ENCODE data around the gene ABCG1.

Gene ABCG1

DNA sequence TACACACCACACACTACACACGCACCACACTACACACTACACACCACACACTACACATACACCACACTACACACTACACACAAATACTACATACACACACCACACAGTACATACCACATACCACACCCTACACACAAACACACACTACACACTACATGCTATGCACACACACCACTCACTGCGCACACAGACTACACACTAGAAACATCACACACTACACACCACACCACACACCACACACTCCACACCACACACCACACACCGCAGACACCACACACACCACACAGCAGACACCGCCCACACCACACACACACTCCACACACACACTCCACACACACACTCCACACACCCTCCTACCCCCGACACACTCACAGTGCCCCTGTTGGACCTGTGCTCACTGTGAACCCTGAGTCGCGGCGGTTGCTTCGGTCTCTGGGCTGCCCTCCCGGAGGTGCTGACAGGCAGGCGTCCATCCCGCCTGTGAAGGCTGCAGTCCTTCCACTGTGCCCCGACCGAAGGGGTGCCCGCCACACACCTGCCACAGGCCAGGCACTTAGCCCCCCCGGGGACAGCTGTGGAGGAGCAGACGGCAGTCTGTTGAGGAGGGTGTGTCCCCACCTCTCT, 74.8 kb downstream of the ABCG1 start (continued):
- TF ChIP-seq, protein P1, sequence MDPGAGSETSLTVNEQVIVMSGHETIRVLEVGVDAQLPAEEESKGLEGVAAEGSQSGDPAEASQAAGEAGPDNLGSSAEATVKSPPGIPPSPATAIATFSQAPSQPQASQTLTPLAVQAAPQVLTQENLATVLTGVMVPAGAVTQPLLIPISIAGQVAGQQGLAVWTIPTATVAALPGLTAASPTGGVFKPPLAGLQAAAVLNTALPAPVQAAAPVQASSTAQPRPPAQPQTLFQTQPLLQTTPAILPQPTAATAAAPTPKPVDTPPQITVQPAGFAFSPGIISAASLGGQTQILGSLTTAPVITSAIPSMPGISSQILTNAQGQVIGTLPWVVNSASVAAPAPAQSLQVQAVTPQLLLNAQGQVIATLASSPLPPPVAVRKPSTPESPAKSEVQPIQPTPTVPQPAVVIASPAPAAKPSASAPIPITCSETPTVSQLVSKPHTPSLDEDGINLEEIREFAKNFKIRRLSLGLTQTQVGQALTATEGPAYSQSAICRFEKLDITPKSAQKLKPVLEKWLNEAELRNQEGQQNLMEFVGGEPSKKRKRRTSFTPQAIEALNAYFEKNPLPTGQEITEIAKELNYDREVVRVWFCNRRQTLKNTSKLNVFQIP (CRISPR knock-in tag; IDR thresholded peaks at IDR 0.05; ENCODE audit: borderline replicate concordance, low read depth) = no peak
- no peak for TF ChIP-seq CSDC2 (CRISPR knock-in tag; IDR thresholded peaks at IDR 0.05)
- TF ChIP-seq, protein P2, sequence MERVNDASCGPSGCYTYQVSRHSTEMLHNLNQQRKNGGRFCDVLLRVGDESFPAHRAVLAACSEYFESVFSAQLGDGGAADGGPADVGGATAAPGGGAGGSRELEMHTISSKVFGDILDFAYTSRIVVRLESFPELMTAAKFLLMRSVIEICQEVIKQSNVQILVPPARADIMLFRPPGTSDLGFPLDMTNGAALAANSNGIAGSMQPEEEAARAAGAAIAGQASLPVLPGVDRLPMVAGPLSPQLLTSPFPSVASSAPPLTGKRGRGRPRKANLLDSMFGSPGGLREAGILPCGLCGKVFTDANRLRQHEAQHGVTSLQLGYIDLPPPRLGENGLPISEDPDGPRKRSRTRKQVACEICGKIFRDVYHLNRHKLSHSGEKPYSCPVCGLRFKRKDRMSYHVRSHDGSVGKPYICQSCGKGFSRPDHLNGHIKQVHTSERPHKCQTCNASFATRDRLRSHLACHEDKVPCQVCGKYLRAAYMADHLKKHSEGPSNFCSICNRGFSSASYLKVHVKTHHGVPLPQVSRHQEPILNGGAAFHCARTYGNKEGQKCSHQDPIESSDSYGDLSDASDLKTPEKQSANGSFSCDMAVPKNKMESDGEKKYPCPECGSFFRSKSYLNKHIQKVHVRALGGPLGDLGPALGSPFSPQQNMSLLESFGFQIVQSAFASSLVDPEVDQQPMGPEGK (CRISPR knock-in tag; IDR thresholded peaks at IDR 0.05; ENCODE audit: borderline replicate concordance) = no peak

DNA sequence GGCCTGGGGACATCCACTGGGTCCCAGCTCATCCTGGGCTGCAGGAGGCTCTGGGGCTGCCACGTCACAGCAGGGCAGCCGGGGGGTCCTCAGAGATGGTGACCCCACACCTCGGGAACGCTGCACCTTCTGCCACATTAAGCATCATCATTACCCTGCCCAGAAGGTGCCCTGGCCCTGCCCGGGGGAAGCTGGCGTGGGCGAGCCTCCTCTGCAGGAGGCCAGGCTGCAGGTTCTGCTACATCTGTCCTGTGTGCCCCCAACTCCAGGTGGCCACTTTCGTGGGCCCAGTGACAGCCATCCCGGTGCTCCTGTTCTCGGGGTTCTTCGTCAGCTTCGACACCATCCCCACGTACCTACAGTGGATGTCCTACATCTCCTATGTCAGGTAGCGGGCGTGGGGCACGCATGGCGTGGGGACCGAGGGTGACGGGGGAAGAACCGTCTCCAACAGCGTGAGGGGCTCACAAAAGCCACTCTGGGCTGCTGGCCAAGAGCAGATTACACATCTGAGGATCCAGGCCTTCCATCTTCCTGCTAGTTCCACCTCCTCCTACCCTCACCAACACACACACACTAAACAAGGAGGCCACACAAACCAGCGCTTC, 75.4 kb downstream of the ABCG1 start:
- ATAC-seq = no peak
- TF ChIP-seq BACH2 (CRISPR knock-in tag; IDR thresholded peaks at IDR 0.05; ENCODE audit: borderline replicate concordance) (no peak), ZNF70 (CRISPR knock-in tag; IDR thresholded peaks at IDR 0.05) (no peak), SNAI2 (CRISPR knock-in tag; IDR thresholded peaks at IDR 0.05) (no peak), GLIS3 (CRISPR knock-in tag; IDR thresholded peaks at IDR 0.05) (no peak), PPARA (CRISPR knock-in tag; IDR thresholded peaks at IDR 0.05; ENCODE audit: borderline replicate concordance) (no peak), ZC3H10 (CRISPR knock-in tag; IDR thresholded peaks at IDR 0.05) (no peak), ESRRG (CRISPR knock-in tag; IDR thresholded peaks at IDR 0.05) (no peak), TOX (CRISPR knock-in tag; IDR thresholded peaks at IDR 0.05; ENCODE audit: borderline replicate concordance) (no peak), ZFP3 (CRISPR knock-in tag; IDR thresholded peaks at IDR 0.05) (no peak), ZNF8 (CRISPR knock-in tag; IDR thresholded peaks at IDR 0.05) (no peak)
- TF ChIP-seq, protein P2 (CRISPR knock-in tag; IDR thresholded peaks at IDR 0.05; ENCODE audit: borderline replicate concordance) = no peak
- TF ChIP-seq, protein P3, sequence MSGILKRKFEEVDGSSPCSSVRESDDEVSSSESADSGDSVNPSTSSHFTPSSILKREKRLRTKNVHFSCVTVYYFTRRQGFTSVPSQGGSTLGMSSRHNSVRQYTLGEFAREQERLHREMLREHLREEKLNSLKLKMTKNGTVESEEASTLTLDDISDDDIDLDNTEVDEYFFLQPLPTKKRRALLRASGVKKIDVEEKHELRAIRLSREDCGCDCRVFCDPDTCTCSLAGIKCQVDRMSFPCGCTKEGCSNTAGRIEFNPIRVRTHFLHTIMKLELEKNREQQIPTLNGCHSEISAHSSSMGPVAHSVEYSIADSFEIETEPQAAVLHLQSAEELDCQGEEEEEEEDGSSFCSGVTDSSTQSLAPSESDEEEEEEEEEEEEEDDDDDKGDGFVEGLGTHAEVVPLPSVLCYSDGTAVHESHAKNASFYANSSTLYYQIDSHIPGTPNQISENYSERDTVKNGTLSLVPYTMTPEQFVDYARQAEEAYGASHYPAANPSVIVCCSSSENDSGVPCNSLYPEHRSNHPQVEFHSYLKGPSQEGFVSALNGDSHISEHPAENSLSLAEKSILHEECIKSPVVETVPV (CRISPR knock-in tag; IDR thresholded peaks at IDR 0.05) = no peak
- TF ChIP-seq, protein P1 (CRISPR knock-in tag; IDR thresholded peaks at IDR 0.05; ENCODE audit: borderline replicate concordance, low read depth) = no peak
- TF ChIP-seq, protein P4, sequence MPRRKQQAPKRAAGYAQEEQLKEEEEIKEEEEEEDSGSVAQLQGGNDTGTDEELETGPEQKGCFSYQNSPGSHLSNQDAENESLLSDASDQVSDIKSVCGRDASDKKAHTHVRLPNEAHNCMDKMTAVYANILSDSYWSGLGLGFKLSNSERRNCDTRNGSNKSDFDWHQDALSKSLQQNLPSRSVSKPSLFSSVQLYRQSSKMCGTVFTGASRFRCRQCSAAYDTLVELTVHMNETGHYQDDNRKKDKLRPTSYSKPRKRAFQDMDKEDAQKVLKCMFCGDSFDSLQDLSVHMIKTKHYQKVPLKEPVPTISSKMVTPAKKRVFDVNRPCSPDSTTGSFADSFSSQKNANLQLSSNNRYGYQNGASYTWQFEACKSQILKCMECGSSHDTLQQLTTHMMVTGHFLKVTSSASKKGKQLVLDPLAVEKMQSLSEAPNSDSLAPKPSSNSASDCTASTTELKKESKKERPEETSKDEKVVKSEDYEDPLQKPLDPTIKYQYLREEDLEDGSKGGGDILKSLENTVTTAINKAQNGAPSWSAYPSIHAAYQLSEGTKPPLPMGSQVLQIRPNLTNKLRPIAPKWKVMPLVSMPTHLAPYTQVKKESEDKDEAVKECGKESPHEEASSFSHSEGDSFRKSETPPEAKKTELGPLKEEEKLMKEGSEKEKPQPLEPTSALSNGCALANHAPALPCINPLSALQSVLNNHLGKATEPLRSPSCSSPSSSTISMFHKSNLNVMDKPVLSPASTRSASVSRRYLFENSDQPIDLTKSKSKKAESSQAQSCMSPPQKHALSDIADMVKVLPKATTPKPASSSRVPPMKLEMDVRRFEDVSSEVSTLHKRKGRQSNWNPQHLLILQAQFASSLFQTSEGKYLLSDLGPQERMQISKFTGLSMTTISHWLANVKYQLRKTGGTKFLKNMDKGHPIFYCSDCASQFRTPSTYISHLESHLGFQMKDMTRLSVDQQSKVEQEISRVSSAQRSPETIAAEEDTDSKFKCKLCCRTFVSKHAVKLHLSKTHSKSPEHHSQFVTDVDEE (CRISPR knock-in tag; IDR thresholded peaks at IDR 0.05) = no peak

DNA sequence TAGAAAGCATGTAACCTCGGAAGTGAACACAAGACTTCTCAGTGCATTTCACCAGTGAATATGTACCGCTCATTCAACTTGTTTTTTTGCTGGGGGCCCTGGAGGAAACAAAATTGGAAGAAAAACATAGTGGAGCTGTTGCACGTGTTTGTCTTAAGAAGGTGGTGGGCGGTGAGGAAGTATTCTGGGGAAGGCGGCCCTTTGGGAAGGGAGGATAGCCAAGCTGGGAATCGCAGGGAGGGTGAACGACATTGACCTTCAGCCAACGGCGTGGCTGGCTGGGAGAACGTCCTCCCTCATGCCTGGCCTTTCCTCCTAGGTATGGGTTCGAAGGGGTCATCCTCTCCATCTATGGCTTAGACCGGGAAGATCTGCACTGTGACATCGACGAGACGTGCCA, 76.9 kb downstream of the ABCG1 start:
- TF ChIP-seq ARNTL (CRISPR knock-in tag; IDR thresholded peaks at IDR 0.05; ENCODE audit: borderline replicate concordance, low read depth) (no peak), OSR1 (CRISPR knock-in tag; IDR thresholded peaks at IDR 0.05) (no peak), SNAI2 (CRISPR knock-in tag; IDR thresholded peaks at IDR 0.05) (no peak), TOX (CRISPR knock-in tag; IDR thresholded peaks at IDR 0.05; ENCODE audit: borderline replicate concordance) (no peak), BACH2 (CRISPR knock-in tag; IDR thresholded peaks at IDR 0.05; ENCODE audit: borderline replicate concordance) (no peak), PPARA (CRISPR knock-in tag; IDR thresholded peaks at IDR 0.05; ENCODE audit: borderline replicate concordance) (no peak)
- TF ChIP-seq, protein P3 (CRISPR knock-in tag; IDR thresholded peaks at IDR 0.05) = no peak
- ATAC-seq = no peak

Data from SK-N-SH treated with all-trans-retinoic acid at 6 μM for 48 hours (cell line).